Thymus (tissue), 11 donors: ENCODE data around the gene GOLPH3L. TPM values are rescaled to one million over a fixed set of nuclear protein-coding genes. Genes with fewer than 3 reads are reported as not detected.
A peak's percentile ranks its signal among the peaks of the same experiment; 100 is the strongest.
"Not testable (repeated sequence)": the region's sequence is repeated elsewhere in the genome, so short reads cannot be mapped to it uniquely, and the experiment has no call there.

Source experiments
- DNase-seq, 9 donors: peaks; one replicate each; pipeline ENCODE4 v3.0.0-alpha.2; 2013; ENCODE audit warnings: low spot score in 9 of 9, low read depth in 6 of 9, missing footprints in 1 of 9
- H3K27ac ChIP-seq, 2 donors: one replicate each; pipeline ENCODE4 v1.5.1; 2013; ENCODE audit warnings: control low read depth in 1 of 2, low read depth in 1 of 2, low read length in 1 of 2, mild to moderate bottlenecking in 1 of 2, moderate library complexity in 1 of 2
- H3K27me3 ChIP-seq, 2 donors: one replicate each; pipeline ENCODE4 v1.5.1; 2013; ENCODE audit warnings: low read length in 1 of 2; ENCODE audit not compliant: control insufficient read depth in 2 of 2, insufficient read depth in 1 of 2
- H3K36me3 ChIP-seq, 2 donors: one replicate each; pipeline ENCODE4 v1.5.1; 2013; ENCODE audit warnings: low read length in 1 of 2, mild to moderate bottlenecking in 1 of 2, moderate library complexity in 1 of 2; ENCODE audit not compliant: control insufficient read depth in 2 of 2, insufficient read depth in 2 of 2
- H3K4me1 ChIP-seq, 2 donors: one replicate each; pipeline ENCODE4 v1.5.1; 2013; ENCODE audit warnings: low read length in 2 of 2; ENCODE audit not compliant: control insufficient read depth in 2 of 2, insufficient read depth in 2 of 2
- H3K4me3 ChIP-seq, 2 donors: one replicate each; pipeline ENCODE4 v1.5.1; 2013; ENCODE audit warnings: low read length in 2 of 2, control low read depth in 1 of 2, mild to moderate bottlenecking in 1 of 2
- H3K9me3 ChIP-seq, 2 donors: one replicate each; pipeline ENCODE4 v1.5.1; 2013; ENCODE audit warnings: low read length in 1 of 2, mild to moderate bottlenecking in 1 of 2; ENCODE audit not compliant: control insufficient read depth in 2 of 2, insufficient read depth in 1 of 2
- WGBS: extraction: QIAGEN DNeasy Blood & Tissue Kit; methylation state at CpG from one replicate; pipeline ENCODE4 v1.1.7; 2013; 5-methylcytosine and 5-hydroxymethylcytosine counted together
- polyA plus RNA-seq: library from polyadenylated mRNA; stranded (reverse); fragments of 200-250 nt; gene quantifications from one replicate; pipeline ENCODE4 v1.2.3, GENCODE V29; 2013
- total RNA-seq: library from RNA; stranded (reverse); fragments of 120-200 nt; gene quantifications from one replicate; pipeline ENCODE4 v1.2.4, GENCODE V29; 2013
- donor health status: healthy.

Gene GOLPH3L
- total and polyA plus RNA-seq, 2 donors: 12.2 to 16.5 TPM

GRCh38 chr1:150613061-150613920 lies 83.7 kb downstream of the GOLPH3L start:
- Histone ChIP-seq H3K4me3 (no peak overlapping the region), H3K9me3 (no peaks in the 10 kb centered on the region), H3K27me3 (no peaks in the 10 kb centered on the region), H3K27ac (peak overlapping the region; percentile 32 to 75), H3K36me3 (peaks cover 17 to 44% of the 10 kb centered on the region in 2 donors), H3K4me1 (peaks cover 0 to 12% of the 10 kb centered on the region in 2 donors)
- peak in 1 of 9 donors; percentile 41 for DNase-seq
- WGBS: 54% methylated on average over 12 of the region's 12 CpGs

GRCh38 chr1:150612014-150612345 lies 85.0 kb downstream of the GOLPH3L start:
- H3K27ac ChIP-seq: peak overlapping the region; percentile 63 to 80
- H3K36me3 ChIP-seq: peaks cover 13 to 37% of the 10 kb centered on the region in 2 donors
- peaks cover 0 to 12% of the 10 kb centered on the region in 2 donors for H3K4me1 ChIP-seq
- WGBS: 98% methylated on average over 3 of the region's 3 CpGs
- no peak for DNase-seq
- H3K9me3 ChIP-seq: no peaks in the 10 kb centered on the region
- H3K27me3 ChIP-seq: no peaks in the 10 kb centered on the region
- no peak overlapping the region for H3K4me3 ChIP-seq

- no peak overlapping the region for H3K4me3 ChIP-seq
- 97% methylated on average over 4 of the region's 4 CpGs for WGBS
- peaks cover 14 to 26% of the 10 kb centered on the region in 2 donors for H3K36me3 ChIP-seq
- peaks cover 0 to 12% of the 10 kb centered on the region in 2 donors for H3K4me1 ChIP-seq
- peak overlapping the region; percentile 32 to 65 for H3K27ac ChIP-seq
- no peaks in the 10 kb centered on the region for H3K27me3 ChIP-seq
- no peak for DNase-seq
- H3K9me3 ChIP-seq: no peaks in the 10 kb centered on the region
These were observed 86.4 kb downstream of the GOLPH3L start for GRCh38 chr1:150610576-150610975.

- H3K27ac ChIP-seq: no peak overlapping the region
These were observed 87.2 kb downstream of the GOLPH3L start for GRCh38 chr1:150609732-150610131.

GRCh38 chr1:150606463-150607142 lies 90.4 kb downstream of the GOLPH3L start:
- Histone ChIP-seq H3K27me3 (no peaks in the 10 kb centered on the region), H3K9me3 (no peaks in the 10 kb centered on the region), H3K36me3 (peaks cover 4 to 7% of the 10 kb centered on the region in 2 donors), H3K27ac (no peak overlapping the region), H3K4me3 (no peak overlapping the region), H3K4me1 (peaks cover 0 to 5% of the 10 kb centered on the region in 2 donors)
- WGBS: 98% methylated on average over 7 of the region's 7 CpGs
- DNase-seq: no peak

More at GRCh38 chr1:150609732-150610131, 87.2 kb downstream of the GOLPH3L start:
- Histone ChIP-seq H3K27me3 (no peaks in the 10 kb centered on the region), H3K36me3 (peaks cover 10 to 19% of the 10 kb centered on the region in 2 donors), H3K4me1 (peaks cover 0 to 12% of the 10 kb centered on the region in 2 donors), H3K4me3 (no peak overlapping the region), H3K9me3 (no peaks in the 10 kb centered on the region)
- WGBS: 94% methylated on average over 2 of the region's 2 CpGs
- no peak for DNase-seq

GRCh38 chr1:150605451-150605731 lies 91.6 kb downstream of the GOLPH3L start:
- H3K9me3 ChIP-seq, H3K4me1 ChIP-seq, H3K27me3 ChIP-seq, H3K4me3 ChIP-seq, H3K27ac ChIP-seq, DNase-seq: not testable (repeated sequence)
- peaks cover 9 to 12% of the 10 kb centered on the region in 2 donors for H3K36me3 ChIP-seq
- 98% methylated on average over 3 of the region's 3 CpGs for WGBS

- no peaks in the 10 kb centered on the region for H3K27me3 ChIP-seq
- H3K4me3 ChIP-seq: no peak overlapping the region
- H3K36me3 ChIP-seq: peaks cover 11 to 16% of the 10 kb centered on the region in 2 donors
- no peaks in the 10 kb centered on the region for H3K9me3 ChIP-seq
- H3K4me1 ChIP-seq: no peaks in the 10 kb centered on the region
- over 99% methylated on average over 2 of the region's 2 CpGs for WGBS
- peak overlapping the region in 1 of 2 donors; percentile 24 for H3K27ac ChIP-seq
- no peak for DNase-seq
These were observed 92.7 kb downstream of the GOLPH3L start for GRCh38 chr1:150604226-150604588.

GRCh38 chr1:150603711-150604110 lies 93.2 kb downstream of the GOLPH3L start:
- no peaks in the 10 kb centered on the region for H3K27me3 ChIP-seq
- no peak for DNase-seq
- peaks cover 11 to 16% of the 10 kb centered on the region in 2 donors for H3K36me3 ChIP-seq
- H3K27ac ChIP-seq: no peak overlapping the region
- H3K9me3 ChIP-seq: no peaks in the 10 kb centered on the region
- no peaks in the 10 kb centered on the region for H3K4me1 ChIP-seq
- 94% methylated on average over 3 of the region's 3 CpGs for WGBS
- no peak overlapping the region for H3K4me3 ChIP-seq

- not testable (repeated sequence) for H3K9me3 ChIP-seq, H3K27me3 ChIP-seq, H3K4me1 ChIP-seq, DNase-seq, H3K27ac ChIP-seq, H3K4me3 ChIP-seq
- 99% methylated on average over 12 of the region's 12 CpGs for WGBS
- peaks cover 11 to 16% of the 10 kb centered on the region in 2 donors for H3K36me3 ChIP-seq
These were observed 94.6 kb downstream of the GOLPH3L start for GRCh38 chr1:150602372-150602771.
